ENCODE measurements around the gene NLRC4.

GRCh38 chr2:32182667-32183066, 82.0 kb downstream of the NLRC4 start:
- no peak for TF ChIP-seq POLR2AphosphoS5 (IDR thresholded peaks at IDR 0.05; ENCODE audit: low read length)
- TF ChIP-seq, protein P1, sequence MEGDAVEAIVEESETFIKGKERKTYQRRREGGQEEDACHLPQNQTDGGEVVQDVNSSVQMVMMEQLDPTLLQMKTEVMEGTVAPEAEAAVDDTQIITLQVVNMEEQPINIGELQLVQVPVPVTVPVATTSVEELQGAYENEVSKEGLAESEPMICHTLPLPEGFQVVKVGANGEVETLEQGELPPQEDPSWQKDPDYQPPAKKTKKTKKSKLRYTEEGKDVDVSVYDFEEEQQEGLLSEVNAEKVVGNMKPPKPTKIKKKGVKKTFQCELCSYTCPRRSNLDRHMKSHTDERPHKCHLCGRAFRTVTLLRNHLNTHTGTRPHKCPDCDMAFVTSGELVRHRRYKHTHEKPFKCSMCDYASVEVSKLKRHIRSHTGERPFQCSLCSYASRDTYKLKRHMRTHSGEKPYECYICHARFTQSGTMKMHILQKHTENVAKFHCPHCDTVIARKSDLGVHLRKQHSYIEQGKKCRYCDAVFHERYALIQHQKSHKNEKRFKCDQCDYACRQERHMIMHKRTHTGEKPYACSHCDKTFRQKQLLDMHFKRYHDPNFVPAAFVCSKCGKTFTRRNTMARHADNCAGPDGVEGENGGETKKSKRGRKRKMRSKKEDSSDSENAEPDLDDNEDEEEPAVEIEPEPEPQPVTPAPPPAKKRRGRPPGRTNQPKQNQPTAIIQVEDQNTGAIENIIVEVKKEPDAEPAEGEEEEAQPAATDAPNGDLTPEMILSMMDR (IDR thresholded peaks at IDR 0.05 in 2 of 3, conservative IDR thresholded peaks at IDR 0.05 in 1 of 3; ENCODE audit: control insufficient read depth in 2 of 3, extremely low read depth in 1 of 3, insufficient read depth in 1 of 3, low read depth in 3 of 3, low read length in 3 of 3), result no peak
- TF ChIP-seq SP1 (IDR thresholded peaks at IDR 0.05; ENCODE audit: low read depth, low read length), result no peak
- TF ChIP-seq MTA2 (IDR thresholded peaks at IDR 0.05; ENCODE audit: low read depth), result no peak
- no peak for TF ChIP-seq IKZF2 (IDR thresholded peaks at IDR 0.05)
- TF ChIP-seq PAX8 (IDR thresholded peaks at IDR 0.05), result no peak
- no peak for TF ChIP-seq FOXK2 (IDR thresholded peaks at IDR 0.05)
